DND-41 (cell line): ENCODE data around the gene SH2D1B.

ENCODE experiments used
- ATAC-seq: fragments of 200-7000 bp; cut with Tn5 transposase; 3 replicates; pipeline ENCODE4 v1.9.1; 2021; ENCODE audit warnings: low read depth; ENCODE audit not compliant: insufficient read depth
- DNase-seq: peaks from one replicate; pipeline ENCODE4 v3.0.0-alpha.2; 2020
- H2AFZ ChIP-seq: 2 replicates; pipeline ENCODE4 v1.6.0; 2012; ENCODE audit warnings: low read depth, low read length
- H3K27ac ChIP-seq: 2 replicates; pipeline ENCODE4 v1.5.1; 2012; ENCODE audit warnings: low read length, inconsistent platforms
- H3K27me3 ChIP-seq: fragments of 200-600 bp; sonication (generic); 2 replicates; pipeline ENCODE4 v1.6.0; 2012; ENCODE audit warnings: low read length, mild to moderate bottlenecking, inconsistent platforms; ENCODE audit not compliant: insufficient read depth, poor library complexity
- H3K36me3 ChIP-seq: 2 replicates; pipeline ENCODE4 v1.5.1; 2012; ENCODE audit warnings: low read length, inconsistent platforms; ENCODE audit not compliant: insufficient read depth
- H3K4me1 ChIP-seq: 2 replicates; pipeline ENCODE4 v1.5.1; 2012; ENCODE audit warnings: mild to moderate bottlenecking, low read length; ENCODE audit not compliant: insufficient read depth
- H3K4me2 ChIP-seq: 2 replicates; pipeline ENCODE4 v1.6.0; 2012; ENCODE audit warnings: mild to moderate bottlenecking, moderate library complexity, low read length, inconsistent platforms; ENCODE audit not compliant: insufficient read depth
- H3K4me3 ChIP-seq, 2 experiments: fragments of 200-600 bp in 1 of 2; shearing (Covaris generic) in 1 of 2; 2 replicates each; pipeline ENCODE4 v1.5.1; 2012 to 2016; ENCODE audit warnings: inconsistent platforms in 2 of 2, low read length in 2 of 2, mild to moderate bottlenecking in 2 of 2, low read depth in 1 of 2, moderate library complexity in 1 of 2
- H3K79me2 ChIP-seq: 2 replicates; pipeline ENCODE4 v1.6.0; 2012; ENCODE audit warnings: low read length, inconsistent platforms; ENCODE audit not compliant: insufficient read depth
- H3K9ac ChIP-seq: 2 replicates; pipeline ENCODE4 v1.6.0; 2012; ENCODE audit warnings: low read depth, mild to moderate bottlenecking, inconsistent platforms, low read length, moderate library complexity
- H3K9me3 ChIP-seq: 2 replicates; pipeline ENCODE4 v1.5.1; 2012; ENCODE audit warnings: low read length, moderate library complexity, mild to moderate bottlenecking, inconsistent platforms; ENCODE audit not compliant: insufficient read depth, severe bottlenecking
- H4K20me1 ChIP-seq: 2 replicates; pipeline ENCODE4 v1.6.0; 2012; ENCODE audit warnings: low read length; ENCODE audit not compliant: insufficient read depth
- CTCF ChIP-seq: IDR thresholded peaks from 2 replicates; pipeline ENCODE4 v1.5.1; 2012; ENCODE audit warnings: borderline replicate concordance, low read length, moderate library complexity, mild to moderate bottlenecking; ENCODE audit not compliant: poor library complexity, severe bottlenecking; ENCODE audit errors: extremely low read depth
- EZH2 ChIP-seq: IDR thresholded peaks from 3 replicates; pipeline ENCODE4 v1.6.1; 2012; ENCODE audit warnings: borderline replicate concordance, low read depth, mild to moderate bottlenecking, moderate library complexity, low read length, inconsistent platforms; ENCODE audit not compliant: severe bottlenecking

SH2D1B gene

GRCh38 chr1:162406811-162407210 lies 5.1 kb downstream of the SH2D1B start:
- ATAC-seq (no peak), DNase-seq (no peak)
- Histone ChIP-seq H4K20me1 (no peaks in the 10 kb centered on the region), H3K27me3 (peaks cover 17% of the 10 kb centered on the region), H3K79me2 (no peaks in the 10 kb centered on the region), H3K27ac (no peak overlapping the region), H2AFZ (no peak overlapping the region), H3K36me3 (no peaks in the 10 kb centered on the region), H3K4me2 (no peak overlapping the region), H3K9ac (no peak overlapping the region), H3K4me1 (no peaks in the 10 kb centered on the region), H3K4me3 (no peak overlapping the region), H3K9me3 (no peaks in the 10 kb centered on the region)
- no peak for TF ChIP-seq EZH2
- no peak for TF ChIP-seq CTCF

GRCh38 chr1:162405800-162406199 lies 6.1 kb downstream of the SH2D1B start:
- ATAC-seq, result no peak
- Histone ChIP-seq H3K79me2 (no peaks in the 10 kb centered on the region), H3K4me2 (no peak overlapping the region), H3K27ac (no peak overlapping the region), H4K20me1 (no peaks in the 10 kb centered on the region), H3K9ac (no peak overlapping the region), H3K27me3 (peaks cover 12% of the 10 kb centered on the region), H3K9me3 (no peaks in the 10 kb centered on the region), H3K36me3 (no peaks in the 10 kb centered on the region), H2AFZ (no peak overlapping the region), H3K4me3 (no peak overlapping the region), H3K4me1 (no peaks in the 10 kb centered on the region)
- TF ChIP-seq CTCF, result no peak
- no peak for TF ChIP-seq EZH2
- no peak for DNase-seq

GRCh38 chr1:162404550-162405160 lies 7.3 kb downstream of the SH2D1B start:
- no peak for TF ChIP-seq CTCF
- no peak for TF ChIP-seq EZH2
- no peak for ATAC-seq
- Histone ChIP-seq H3K4me2 (no peak overlapping the region), H3K4me3 (no peak overlapping the region), H3K27ac (no peak overlapping the region), H3K36me3 (no peaks in the 10 kb centered on the region), H2AFZ (no peak overlapping the region), H3K9ac (no peak overlapping the region), H3K4me1 (no peaks in the 10 kb centered on the region), H3K79me2 (no peaks in the 10 kb centered on the region), H4K20me1 (no peaks in the 10 kb centered on the region), H3K27me3 (peaks cover 12% of the 10 kb centered on the region), H3K9me3 (no peaks in the 10 kb centered on the region)
- no peak for DNase-seq

- H3K27ac ChIP-seq, result no peak overlapping the region
- H2AFZ ChIP-seq, result no peak overlapping the region
- no peak for DNase-seq
- H3K9ac ChIP-seq, result no peak overlapping the region
- TF ChIP-seq CTCF (no peak), EZH2 (no peak)
- no peak overlapping the region for H3K4me2 ChIP-seq
- H3K4me1 ChIP-seq, result no peaks in the 10 kb centered on the region
- no peak for ATAC-seq
- no peaks in the 10 kb centered on the region for H3K79me2 ChIP-seq
- H3K36me3 ChIP-seq, result no peaks in the 10 kb centered on the region
- no peaks in the 10 kb centered on the region for H4K20me1 ChIP-seq
- peaks cover 15% of the 10 kb centered on the region for H3K27me3 ChIP-seq
- H3K4me3 ChIP-seq, result no peak overlapping the region
- no peaks in the 10 kb centered on the region for H3K9me3 ChIP-seq
These were observed 11.1 kb downstream of the SH2D1B start for GRCh38 chr1:162400790-162401355.
